ENCODE results near the gene GPRC5B.

GRCh38 chr16:19861811-19862327, 22.8 kb downstream of the GPRC5B start:
- TF ChIP-seq EP300 (IDR thresholded peaks at IDR 0.05) (no peak), CTCF (IDR thresholded peaks at IDR 0.05) (no peak), POLR2AphosphoS5 (IDR thresholded peaks at IDR 0.05) (no peak)

Measured in upper lobe of left lung (tissue), 4 donors.